Ectodermal cell (in vitro differentiated cells): ENCODE data around the gene DNAJB11. TPM values are rescaled to one million over a fixed set of nuclear protein-coding genes. Genes with fewer than 3 reads are reported as not detected.
A peak's percentile ranks its signal among the peaks of the same experiment; 100 is the strongest.

ENCODE experiments used
- H3K27ac ChIP-seq: 2 replicates; pipeline ENCODE4 v1.7.0; 2013; ENCODE audit warnings: mild to moderate bottlenecking, low read depth, low read length; ENCODE audit not compliant: insufficient read depth, poor library complexity, severe bottlenecking
- H3K27me3 ChIP-seq: 2 replicates; pipeline ENCODE4 v1.7.0; 2013; ENCODE audit warnings: mild to moderate bottlenecking, low read length; ENCODE audit not compliant: insufficient read depth, control insufficient read depth, poor library complexity, severe bottlenecking
- H3K36me3 ChIP-seq: one replicate; pipeline ENCODE4 v1.7.0; 2013; ENCODE audit warnings: low read length; ENCODE audit not compliant: control insufficient read depth, insufficient read depth
- H3K4me1 ChIP-seq: one replicate; pipeline ENCODE4 v1.7.0; 2013; ENCODE audit warnings: low read length; ENCODE audit not compliant: control insufficient read depth, insufficient read depth
- H3K4me3 ChIP-seq: 2 replicates; pipeline ENCODE4 v1.7.0; 2013; ENCODE audit warnings: low read depth, low read length, control low read depth; ENCODE audit not compliant: insufficient read depth
- H3K9me3 ChIP-seq: 2 replicates; pipeline ENCODE4 v1.7.0; 2013; ENCODE audit warnings: mild to moderate bottlenecking, low read length, moderate library complexity; ENCODE audit not compliant: control insufficient read depth
- WGBS, 2 experiments: methylation state at CpG; one replicate each; pipeline ENCODE4 v1.1.7; 2013; ENCODE audit warnings: missing lambda C conversion rate in 2 of 2; 5-methylcytosine and 5-hydroxymethylcytosine counted together
- polyA plus RNA-seq, 4 experiments: library from polyadenylated mRNA; stranded (reverse); fragments of 50-300 nt; gene quantifications; one replicate each; pipeline ENCODE4 v1.2.3, GENCODE V29; 2013

DNAJB11 gene
- polyA plus RNA-seq (2013, experiment 1 of 4): 81.0 TPM
- 76.8 TPM for polyA plus RNA-seq (2013, experiment 2 of 4)
- polyA plus RNA-seq (2013, experiment 3 of 4): 57.8 TPM
- 63.9 TPM for polyA plus RNA-seq (2013, experiment 4 of 4)

DNA sequence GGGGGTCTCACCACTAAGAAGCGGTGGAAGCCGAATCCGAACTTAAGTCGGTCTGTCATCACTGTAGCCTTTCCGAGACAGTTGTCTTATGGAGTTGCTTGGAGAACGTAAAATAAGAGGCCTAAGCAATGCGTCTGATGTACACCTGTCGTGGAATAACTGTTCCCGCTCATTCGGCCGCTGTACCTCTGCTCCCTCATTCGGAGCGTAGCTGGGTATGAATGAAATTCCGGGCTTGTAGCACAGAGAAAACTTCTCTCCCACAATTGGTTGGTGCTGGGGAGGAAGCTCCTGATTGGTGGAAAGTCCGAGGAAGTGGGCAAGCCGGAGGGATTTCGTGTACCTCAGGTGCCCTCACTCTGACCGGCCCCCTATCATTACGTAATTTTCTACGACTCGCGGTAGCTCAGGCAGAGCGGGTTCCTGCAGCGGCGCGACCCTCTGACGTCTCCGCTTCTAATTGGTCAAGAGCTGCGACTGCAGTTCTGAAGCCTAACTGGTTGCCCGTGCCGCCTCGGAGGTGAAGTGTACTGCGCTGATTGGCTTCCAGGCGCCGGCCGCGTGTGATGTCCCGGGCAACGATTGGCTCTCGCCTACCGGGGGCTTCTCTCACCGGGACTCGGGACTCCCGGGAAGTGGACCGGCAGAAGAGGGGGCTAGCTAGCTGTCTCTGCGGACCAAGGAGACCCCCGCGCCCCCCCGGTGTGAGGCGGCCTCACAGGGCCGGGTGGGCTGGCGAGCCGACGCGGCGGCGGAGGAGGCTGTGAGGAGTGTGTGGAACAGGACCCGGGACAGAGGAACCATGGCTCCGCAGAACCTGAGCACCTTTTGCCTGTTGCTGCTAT, at the start of gene DNAJB11:
Gene DNAJB11 (plus strand): TSS at position 625 of the 845 bp plus-strand sequence. CDS start 178 bp downstream, at position 803.
- no peaks in the 10 kb centered on the region for H3K4me1 ChIP-seq
- no peaks in the 10 kb centered on the region for H3K27me3 ChIP-seq
- H3K4me3 ChIP-seq: peak within 1 kb of the TSS; percentile 83
- peaks cover 8% of the 10 kb centered on the region for H3K36me3 ChIP-seq
- H3K9me3 ChIP-seq: no peaks in the 10 kb centered on the region
- 1% methylated on average over 59 of the region's 59 CpGs for WGBS, 2 experiments
- H3K27ac ChIP-seq: peak within 1 kb of the TSS; percentile 1

DNA sequence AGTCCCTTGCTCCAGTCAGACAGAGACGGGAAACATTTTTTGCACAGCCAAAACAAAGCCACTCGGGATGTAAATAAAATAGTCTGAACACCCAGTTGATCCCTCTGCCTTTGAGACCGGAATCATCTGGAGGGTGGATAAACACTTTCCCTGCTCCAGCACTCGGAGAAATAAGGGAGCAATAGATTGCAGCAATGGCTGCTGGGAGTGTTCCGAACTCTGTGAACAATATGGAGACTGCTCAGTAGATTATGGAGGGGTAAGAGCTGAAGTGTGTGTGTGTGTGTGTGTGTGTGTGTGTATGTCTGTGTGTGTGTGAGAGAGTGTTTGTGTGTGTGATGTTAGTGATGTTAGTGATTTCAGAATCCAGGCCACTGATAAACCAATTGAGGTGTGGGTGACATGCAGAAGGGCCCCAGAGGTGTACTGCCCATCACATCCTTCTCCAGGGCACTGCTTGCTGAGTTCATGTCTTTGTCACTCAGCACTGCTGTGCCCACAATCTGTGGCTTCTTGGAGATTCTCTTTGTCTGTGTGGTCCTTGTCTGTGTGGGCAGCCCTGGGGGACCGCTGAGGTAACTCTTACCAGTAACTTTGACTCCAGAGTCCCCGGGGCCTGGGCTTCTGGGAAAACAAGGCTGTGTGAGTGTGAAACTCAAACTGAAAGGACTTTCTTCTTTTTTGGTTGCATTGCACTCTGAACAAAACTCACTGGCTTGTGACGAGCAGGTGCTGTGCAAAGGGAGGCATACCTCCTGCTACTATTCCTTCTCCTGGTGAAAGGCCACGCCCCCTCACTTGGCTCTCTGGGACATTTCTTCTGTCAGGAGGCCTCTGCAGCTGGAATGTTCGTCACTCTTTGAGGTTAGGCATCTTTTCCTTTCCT, 49.3 kb upstream of the DNAJB11 start:
- Histone ChIP-seq H3K27me3 (no peaks in the 10 kb centered on the region), H3K27ac (no peak overlapping the region), H3K4me1 (peaks cover 13% of the 10 kb centered on the region), H3K9me3 (no peaks in the 10 kb centered on the region), H3K4me3 (no peak overlapping the region), H3K36me3 (no peaks in the 10 kb centered on the region)
- 87 to 89% methylated on average over 10 of the region's 10 CpGs for WGBS, 2 experiments

DNA sequence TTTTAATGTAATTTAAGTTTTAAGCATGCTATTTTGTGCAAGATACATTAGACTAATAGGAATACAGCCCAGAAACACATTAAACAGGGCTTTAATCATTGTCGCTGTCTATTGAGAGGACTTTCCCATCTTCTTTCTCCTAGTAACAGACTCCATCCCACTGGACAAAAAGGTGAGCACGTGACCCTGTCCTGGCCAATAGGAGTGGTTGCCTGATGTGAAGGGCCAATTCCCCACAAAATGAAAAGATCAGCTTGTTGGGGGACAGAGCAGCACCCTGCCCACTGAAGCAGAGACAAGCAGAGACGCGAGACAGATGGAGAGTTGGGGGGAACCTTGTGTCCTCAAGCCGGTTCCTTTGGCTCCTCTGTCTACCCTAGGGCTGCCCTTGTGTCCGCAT, 47.5 kb upstream of the DNAJB11 start:
- 91 to 92% methylated on average over 6 of the region's 6 CpGs for WGBS, 2 experiments
- no peak overlapping the region for H3K4me3 ChIP-seq
- no peaks in the 10 kb centered on the region for H3K36me3 ChIP-seq
- H3K9me3 ChIP-seq: no peaks in the 10 kb centered on the region
- H3K27ac ChIP-seq: no peak overlapping the region
- H3K27me3 ChIP-seq: no peaks in the 10 kb centered on the region
- peaks cover 13% of the 10 kb centered on the region for H3K4me1 ChIP-seq

DNA sequence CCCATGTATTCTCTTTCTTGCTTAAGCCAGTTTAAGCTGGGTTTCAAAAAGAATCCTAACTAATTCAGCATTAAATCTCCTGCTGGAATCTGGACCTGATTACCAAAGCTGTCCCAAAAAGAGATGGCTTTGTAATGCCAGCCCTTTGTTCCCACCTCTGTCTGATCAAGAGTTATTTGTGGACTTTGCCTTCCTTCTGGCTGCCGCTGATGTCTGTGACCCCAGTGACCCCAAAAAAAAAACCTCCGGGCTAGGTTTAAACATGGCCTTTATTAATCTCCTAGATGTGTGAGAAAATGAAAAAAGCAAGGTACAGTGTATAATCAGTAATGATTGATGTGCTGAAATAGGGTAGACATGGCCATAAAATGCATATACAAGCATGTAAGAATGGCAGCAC, 47.1 kb upstream of the DNAJB11 start:
- no peak overlapping the region for H3K27ac ChIP-seq

DNA sequence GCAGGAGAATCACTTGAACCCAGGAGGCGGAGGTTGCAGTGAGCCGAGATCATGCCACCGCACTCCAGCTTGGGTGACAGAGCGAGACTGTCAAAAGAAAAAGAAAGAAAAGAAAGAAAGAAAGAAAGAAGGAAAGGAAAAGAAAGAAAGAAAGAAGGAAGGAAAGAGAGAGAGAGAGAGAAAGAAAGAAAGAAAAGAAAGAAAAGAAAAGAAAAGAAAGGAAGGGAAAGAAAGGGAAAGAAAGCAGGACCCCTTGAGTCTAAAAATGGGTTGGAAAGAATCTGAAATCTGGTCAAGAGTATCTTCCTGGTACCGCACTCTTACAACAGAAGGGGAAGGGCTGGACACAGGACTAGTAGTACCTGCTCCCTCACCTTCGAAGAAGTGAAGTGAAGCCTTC, 45.9 kb upstream of the DNAJB11 start:
- Histone ChIP-seq H3K9me3 (no peaks in the 10 kb centered on the region), H3K4me3 (no peak overlapping the region)
- 95 to 96% methylated on average over 6 of the region's 6 CpGs for WGBS, 2 experiments

More for the DNA sequence above, 47.1 kb upstream of the DNAJB11 start:
- H3K4me3 ChIP-seq: no peak overlapping the region
- H3K36me3 ChIP-seq: no peaks in the 10 kb centered on the region
- H3K4me1 ChIP-seq: peaks cover 13% of the 10 kb centered on the region
- no peaks in the 10 kb centered on the region for H3K27me3 ChIP-seq
- WGBS, 2 experiments: 88 to 92% methylated on average over 2 of the region's 2 CpGs
- no peaks in the 10 kb centered on the region for H3K9me3 ChIP-seq

DNA sequence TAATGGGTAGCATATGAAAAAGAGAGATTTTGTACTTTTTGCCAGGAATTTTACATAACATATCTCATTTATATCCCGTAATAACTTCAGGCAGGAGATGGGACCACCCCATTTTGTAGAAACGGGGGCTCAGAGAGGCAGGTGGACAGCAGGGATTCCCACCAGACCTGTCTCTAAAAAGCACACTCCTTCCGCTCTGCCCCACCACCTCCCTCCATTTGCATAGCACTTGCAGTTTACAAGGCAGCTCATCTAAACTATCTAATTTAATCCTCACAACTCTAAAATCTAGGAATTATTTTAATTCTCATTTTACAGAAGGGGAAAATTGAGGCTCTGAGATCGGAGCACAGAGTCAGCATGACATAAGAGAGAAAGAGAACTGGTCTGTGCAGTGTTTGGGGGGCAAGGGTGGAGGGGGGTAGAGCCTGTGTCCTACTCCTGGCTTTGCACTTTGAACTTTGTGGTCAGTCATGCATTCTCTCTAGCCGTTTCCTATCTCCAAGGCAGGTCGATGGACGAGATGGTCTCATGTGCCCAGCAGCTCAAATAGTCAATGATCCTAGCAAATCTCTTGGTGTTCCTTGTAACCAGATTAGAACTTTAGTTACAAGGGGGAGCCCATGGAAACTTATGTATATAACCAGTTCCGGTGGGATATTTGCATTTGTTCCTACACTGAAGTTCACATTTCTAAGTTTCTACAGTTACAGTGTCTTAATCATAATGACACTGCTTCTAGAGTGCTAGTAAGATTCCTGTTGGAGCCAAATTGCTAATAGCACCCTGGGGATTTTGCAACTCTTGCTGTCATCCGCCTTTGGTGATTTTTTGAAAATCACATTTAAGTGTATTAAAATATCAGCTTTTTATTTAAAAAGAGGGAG, 44.9 kb upstream of the DNAJB11 start:
- no peaks in the 10 kb centered on the region for H3K9me3 ChIP-seq
- no peak overlapping the region for H3K27ac ChIP-seq
- H3K27me3 ChIP-seq: no peaks in the 10 kb centered on the region
- H3K4me3 ChIP-seq: no peak overlapping the region
- H3K4me1 ChIP-seq: peaks cover 25% of the 10 kb centered on the region
- WGBS, 2 experiments: 87 to 90% methylated on average over 8 to 9 of the region's 9 CpGs
- no peaks in the 10 kb centered on the region for H3K36me3 ChIP-seq

More for the DNA sequence above, 45.9 kb upstream of the DNAJB11 start:
- Histone ChIP-seq H3K27ac (no peak overlapping the region), H3K27me3 (no peaks in the 10 kb centered on the region), H3K36me3 (no peaks in the 10 kb centered on the region), H3K4me1 (peaks cover 17% of the 10 kb centered on the region)

DNA sequence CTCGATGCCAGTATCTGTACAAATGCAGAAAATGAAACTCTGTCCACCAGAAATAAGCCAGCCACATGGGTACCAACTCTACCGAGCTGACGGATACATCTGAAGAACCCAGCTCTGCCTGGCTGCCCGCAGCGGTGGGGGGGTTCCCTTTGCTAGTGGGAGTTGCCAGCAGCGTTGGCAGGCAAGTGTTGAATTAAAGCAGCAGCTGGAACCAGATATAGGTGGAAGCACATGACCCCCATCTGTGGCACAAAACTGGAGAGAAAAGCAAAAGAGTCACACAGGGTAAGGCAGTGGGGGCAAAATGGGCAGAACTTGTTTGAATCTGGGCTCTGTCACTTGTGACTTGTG, 44.3 kb upstream of the DNAJB11 start:
- no peaks in the 10 kb centered on the region for H3K36me3 ChIP-seq
- H3K4me3 ChIP-seq: no peak overlapping the region
- WGBS, 2 experiments: 90 to 91% methylated on average over 6 of the region's 6 CpGs
- peaks cover 24% of the 10 kb centered on the region for H3K4me1 ChIP-seq
- H3K27ac ChIP-seq: no peak overlapping the region
- no peaks in the 10 kb centered on the region for H3K9me3 ChIP-seq
- no peaks in the 10 kb centered on the region for H3K27me3 ChIP-seq

DNA sequence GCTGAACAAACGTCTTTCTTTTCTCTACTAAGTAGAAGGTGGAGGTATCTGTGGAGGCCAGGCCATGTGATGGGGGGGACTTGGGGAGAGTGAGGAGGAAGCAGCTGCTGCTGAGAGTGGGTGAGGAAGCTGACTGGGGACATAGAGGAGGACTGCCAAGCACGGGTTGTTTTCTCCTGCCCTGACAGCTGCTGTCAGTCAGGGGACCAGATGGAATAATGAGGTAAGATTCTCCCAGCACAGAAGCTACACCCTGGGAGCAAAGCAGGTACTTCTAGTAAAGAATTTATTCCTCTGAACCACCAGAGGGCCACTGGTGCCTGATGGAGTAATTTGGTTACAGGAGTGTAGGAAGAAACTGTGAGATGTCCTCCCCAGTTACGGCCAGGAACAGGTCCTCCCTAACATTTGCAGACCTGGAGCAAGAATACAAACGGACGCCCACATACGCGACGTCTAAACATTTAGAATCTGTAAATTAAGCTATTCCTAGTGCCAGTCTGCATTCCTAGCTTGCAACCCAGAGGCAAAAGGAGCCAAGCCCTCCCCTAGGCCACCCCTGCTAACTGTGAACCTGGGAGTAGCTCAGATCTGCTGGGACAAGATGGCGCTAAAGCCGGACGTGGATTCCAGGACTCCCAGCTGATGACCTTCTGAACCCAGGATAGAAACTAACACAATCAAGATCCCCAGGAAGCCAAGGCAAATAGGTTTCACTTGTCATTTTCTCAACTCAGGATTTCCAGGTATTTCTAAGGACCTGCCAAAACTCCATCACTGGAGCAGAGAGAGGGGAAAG, 41.1 kb upstream of the DNAJB11 start:
- no peaks in the 10 kb centered on the region for H3K27me3 ChIP-seq
- no peaks in the 10 kb centered on the region for H3K36me3 ChIP-seq
- no peak overlapping the region for H3K27ac ChIP-seq
- no peak overlapping the region for H3K4me3 ChIP-seq
- H3K9me3 ChIP-seq: no peaks in the 10 kb centered on the region
- WGBS, 2 experiments: 87% methylated on average over 11 of the region's 11 CpGs
- peaks cover 25% of the 10 kb centered on the region for H3K4me1 ChIP-seq

DNA sequence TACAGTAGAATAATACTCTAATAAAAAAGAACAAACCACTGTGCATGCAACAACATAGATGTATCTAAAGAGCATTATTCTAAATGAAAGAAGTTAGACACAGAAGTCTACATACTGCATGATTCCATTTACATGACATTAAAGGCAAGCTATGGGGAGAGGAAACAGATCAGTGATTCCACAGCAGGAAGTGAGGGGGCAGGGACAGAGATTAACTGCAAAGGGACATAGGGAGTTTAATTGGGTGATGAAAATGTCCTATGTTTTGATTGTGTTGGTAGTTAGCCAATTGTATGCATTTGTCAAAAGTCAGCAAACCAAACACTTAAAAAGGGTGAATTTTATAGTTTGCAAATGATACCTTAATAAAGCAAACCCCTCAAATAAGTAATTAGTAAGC, 40.1 kb upstream of the DNAJB11 start:
- Histone ChIP-seq H3K36me3 (no peaks in the 10 kb centered on the region), H3K27ac (no peak overlapping the region), H3K27me3 (no peaks in the 10 kb centered on the region), H3K4me3 (no peak overlapping the region), H3K9me3 (no peaks in the 10 kb centered on the region), H3K4me1 (peaks cover 25% of the 10 kb centered on the region)
